Activated CD4-positive, alpha-beta memory T cell treated with anti-CD3 and anti-CD28 coated beads for 36 hours (primary cell): ENCODE measurements around the gene CEP131. TPM values are rescaled to one million over a fixed set of nuclear protein-coding genes. Genes with fewer than 3 reads are reported as not detected.

ENCODE experiments used
- CTCF ChIA-PET: fragments of 350-600 bp; sonication (Branson Sonifier 250); formaldehyde crosslinking; loops from one replicate; lab custom pipeline; 2021; ENCODE audit warnings: antibody characterized with exemption, inconsistent platforms; lab: Charles Lee
- POLR2A ChIA-PET: fragments of 350-600 bp; sonication (Branson Sonifier 250); formaldehyde crosslinking; loops from one replicate; lab custom pipeline; 2021; ENCODE audit warnings: antibody characterized with exemption; lab: Charles Lee
- DNase-seq: peaks from one replicate; pipeline ENCODE4 v3.0.0-alpha.2; 2020
- H3K27ac Mint-ChIP-seq: one replicate; pipeline ENCODE4 v1.8.0; 2021; ENCODE audit warnings: mixed read lengths
- H3K27me3 Mint-ChIP-seq: one replicate; pipeline ENCODE4 v1.8.0; 2021; ENCODE audit warnings: mixed read lengths
- H3K36me3 Mint-ChIP-seq: one replicate; pipeline ENCODE4 v1.8.0; 2021; ENCODE audit warnings: mixed read lengths
- H3K4me1 Mint-ChIP-seq: one replicate; pipeline ENCODE4 v1.8.0; 2021; ENCODE audit warnings: low read depth, mixed read lengths
- H3K4me3 Mint-ChIP-seq: one replicate; pipeline ENCODE4 v1.8.0; 2021; ENCODE audit warnings: mild to moderate bottlenecking, mixed read lengths
- H3K9me3 Mint-ChIP-seq: one replicate; pipeline ENCODE4 v1.8.0; 2021; ENCODE audit warnings: mixed read lengths
- intact Hi-C: fragments of 100-400 bp; cut with micrococcal nuclease; formaldehyde crosslinking; loops from one replicate; pipeline ENCODE4 v1.15.1; 2023
- total RNA-seq, 2 experiments: library from RNA; stranded (reverse); gene quantifications; one replicate each; pipeline ENCODE4 v1.2.3, GENCODE V29; 2021

Gene CEP131
- total RNA-seq = 10 to 100 TPM; 11.1 to 11.3 TPM

DNA sequence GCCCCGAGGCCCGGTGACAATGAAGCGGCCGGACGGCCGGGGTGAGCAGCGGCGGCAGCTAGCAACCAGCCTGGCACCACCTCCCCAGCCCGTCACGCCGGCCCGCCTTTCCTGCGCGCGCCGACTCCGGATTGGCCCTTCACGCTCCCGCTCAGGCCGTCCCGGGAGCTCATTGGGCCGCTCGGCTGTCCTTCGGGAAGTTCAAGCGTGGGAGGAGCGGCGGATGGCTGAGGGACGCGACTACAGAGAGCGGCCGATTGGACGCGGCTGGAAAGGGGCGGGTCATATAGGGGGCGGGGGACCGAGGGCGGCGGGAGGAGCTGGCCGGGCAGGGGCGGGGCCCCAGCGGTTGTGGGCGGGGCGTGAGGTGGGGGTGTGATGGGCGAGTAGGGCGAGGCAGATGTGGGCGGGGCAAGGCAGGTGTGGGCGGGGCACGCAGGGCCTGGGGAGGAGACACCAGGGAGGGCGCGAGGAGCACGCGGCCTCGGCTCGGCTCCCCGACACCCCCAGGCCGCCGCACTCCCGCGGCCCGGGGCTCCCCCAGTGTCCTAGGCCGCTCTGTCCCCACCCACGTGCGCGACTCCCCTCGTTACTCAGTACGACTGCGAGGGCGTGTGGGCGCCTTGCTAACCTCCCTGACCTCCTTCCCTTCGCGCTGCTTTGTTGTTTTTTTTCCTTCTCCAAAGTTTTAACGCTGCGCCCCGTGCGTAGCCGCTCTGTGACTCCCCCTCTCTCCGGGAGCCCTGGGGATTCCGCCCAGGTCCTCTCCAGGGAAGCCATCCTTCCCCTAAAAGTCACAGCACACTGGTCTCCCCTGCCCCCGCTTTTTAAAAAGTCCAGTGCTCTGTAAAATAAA is at the start of gene CEP131:
Gene CEP131 (minus strand): TSS at position 60 of the 856 bp plus-strand sequence. CDS start 2,909 bp downstream, outside the sequence.
- peak within 1 kb of the TSS; percentile 66 for H3K4me3 Mint-ChIP-seq
- intact Hi-C loops = loop anchor here (1.0 to 10.0 kb wide), 2 partner anchors 16 to 188 kb away; partner anchors contain the start of genes BAIAP2, NDUFAF8 and TEPSIN
- no peaks in the 10 kb centered on the region for H3K9me3 Mint-ChIP-seq
- POLR2A ChIA-PET = interaction anchor here (0.7 to 1.3 kb wide), 3 partner anchors 16 to 72 kb away, joined by 3 to 16 read pairs (median 4); partner anchors contain the start of genes NDUFAF8, SLC38A10 and TEPSIN
- H3K36me3 Mint-ChIP-seq = peaks cover 1% of the 10 kb centered on the region
- no peaks in the 10 kb centered on the region for H3K27me3 Mint-ChIP-seq
- peak; percentile 100 for DNase-seq
- H3K27ac Mint-ChIP-seq = no peak within 1 kb of the TSS
- CTCF ChIA-PET = interaction anchor here (0.8 to 1.2 kb wide), 7 partner anchors 12 to 329 kb away, joined by 3 to 6 read pairs (median 3); partner anchors contain the start of genes NDUFAF8 and TEPSIN
- peaks cover 22% of the 10 kb centered on the region for H3K4me1 Mint-ChIP-seq

DNA sequence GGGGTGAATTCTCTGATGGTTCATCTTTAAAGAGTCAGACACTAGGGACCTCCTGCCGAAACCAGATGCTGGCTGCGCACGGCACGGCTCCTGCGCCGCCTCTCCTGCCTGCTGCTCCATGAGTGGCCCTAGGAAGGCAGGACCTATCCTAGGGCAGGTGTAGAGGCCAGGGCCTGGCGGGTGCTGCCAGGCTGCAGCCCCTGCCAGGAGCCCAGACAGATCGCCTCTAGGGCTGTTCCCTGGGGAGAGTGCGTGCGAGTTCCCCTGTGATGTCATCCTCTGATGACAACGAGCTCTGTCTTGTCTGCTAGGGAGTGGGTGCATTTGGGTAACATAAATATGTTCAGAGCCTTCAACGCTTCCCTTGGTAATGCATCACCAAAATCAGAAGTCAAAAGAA is 48.5 kb upstream of the CEP131 start:
- no peaks in the 10 kb centered on the region for H3K27me3 Mint-ChIP-seq

DNA sequence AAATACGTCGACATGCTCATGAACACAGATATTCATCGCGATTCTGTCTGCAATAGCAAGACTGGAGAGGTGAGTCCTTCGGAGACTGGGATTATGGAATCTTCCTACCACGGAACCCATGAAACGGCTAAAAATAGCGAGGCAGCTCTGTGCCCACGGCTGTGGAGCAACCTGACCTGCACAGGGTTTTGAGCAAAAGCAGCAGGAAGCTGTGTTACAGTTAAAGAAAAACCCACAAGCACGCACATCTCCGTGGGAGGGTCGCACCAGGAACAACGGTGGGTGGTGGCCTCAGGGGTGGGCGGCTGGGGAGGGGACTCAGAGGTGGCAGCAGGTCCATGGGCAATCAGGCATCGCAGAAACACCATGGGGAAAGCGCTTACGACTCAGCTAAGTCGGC is 47.5 kb upstream of the CEP131 start:
- intact Hi-C loops = no loop called here
- peaks cover 3% of the 10 kb centered on the region for H3K4me1 Mint-ChIP-seq
- no peaks in the 10 kb centered on the region for H3K9me3 Mint-ChIP-seq

More for the DNA sequence above, 48.5 kb upstream of the CEP131 start:
- H3K27ac Mint-ChIP-seq = no peak overlapping the region
- CTCF ChIA-PET = no interaction called here
- no peaks in the 10 kb centered on the region for H3K9me3 Mint-ChIP-seq
- H3K36me3 Mint-ChIP-seq = peaks cover 34% of the 10 kb centered on the region
- no peak for DNase-seq
- H3K4me1 Mint-ChIP-seq = peaks cover 3% of the 10 kb centered on the region
- intact Hi-C loops = no loop called here
- POLR2A ChIA-PET = no interaction called here
- H3K4me3 Mint-ChIP-seq = no peak overlapping the region

DNA sequence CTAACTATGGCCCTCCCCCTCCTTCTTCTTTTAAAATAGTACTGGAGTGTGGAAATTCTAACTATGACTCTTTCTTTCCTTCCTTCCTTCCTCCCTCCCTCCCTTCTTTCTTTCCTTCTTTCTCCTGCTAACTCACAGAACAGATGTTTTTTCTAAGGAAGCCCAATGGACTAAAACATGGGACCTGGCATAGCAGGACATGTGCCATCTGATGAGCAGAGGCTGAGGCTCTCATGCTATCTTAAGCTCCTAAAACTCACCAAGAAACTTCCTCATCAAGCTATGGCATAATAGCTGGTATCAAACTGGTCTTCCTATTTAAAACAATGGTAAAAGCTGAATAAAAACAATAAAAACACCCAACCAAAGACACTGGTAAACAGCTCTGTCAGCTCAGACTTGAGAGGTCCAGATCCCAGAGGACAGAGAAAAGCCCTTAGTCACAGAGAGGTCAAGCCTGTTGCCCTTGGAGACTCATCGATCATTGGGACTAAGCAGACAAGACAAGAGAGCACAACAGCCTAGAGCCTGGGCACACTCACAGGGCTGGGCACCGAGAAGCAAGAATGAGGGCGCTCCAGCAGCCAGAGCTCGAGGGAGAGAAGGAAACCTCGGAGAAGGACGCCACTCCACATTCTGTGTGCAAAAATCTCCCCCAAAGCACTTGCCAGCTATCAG is 44.8 kb upstream of the CEP131 start:
- Mint-ChIP-seq H3K27ac (no peak overlapping the region), H3K9me3 (no peaks in the 10 kb centered on the region), H3K27me3 (no peaks in the 10 kb centered on the region), H3K4me3 (no peak overlapping the region), H3K36me3 (peaks cover 28% of the 10 kb centered on the region), H3K4me1 (peaks cover 3% of the 10 kb centered on the region)
- ChIA-PET POLR2A (no interaction called here), CTCF (interaction anchor here (1.1 kb wide), 1 partner anchor 17 kb away, joined by 3 read pairs; no protein-coding TSS in a partner anchor)
- no peak for DNase-seq
- intact Hi-C loops = no loop called here

More for the DNA sequence above, 47.5 kb upstream of the CEP131 start:
- Mint-ChIP-seq H3K4me3 (no peak overlapping the region), H3K27me3 (no peaks in the 10 kb centered on the region), H3K27ac (no peak overlapping the region), H3K36me3 (peaks cover 37% of the 10 kb centered on the region)
- CTCF ChIA-PET = no interaction called here
- DNase-seq = no peak
- POLR2A ChIA-PET = no interaction called here

GRCh38 chr17:81265576-81265975 is 42.8 kb upstream of the CEP131 start:
- POLR2A ChIA-PET = interaction anchor here (0.6 kb wide), 1 partner anchor 320 kb away, joined by 4 read pairs; no protein-coding TSS in a partner anchor

DNA sequence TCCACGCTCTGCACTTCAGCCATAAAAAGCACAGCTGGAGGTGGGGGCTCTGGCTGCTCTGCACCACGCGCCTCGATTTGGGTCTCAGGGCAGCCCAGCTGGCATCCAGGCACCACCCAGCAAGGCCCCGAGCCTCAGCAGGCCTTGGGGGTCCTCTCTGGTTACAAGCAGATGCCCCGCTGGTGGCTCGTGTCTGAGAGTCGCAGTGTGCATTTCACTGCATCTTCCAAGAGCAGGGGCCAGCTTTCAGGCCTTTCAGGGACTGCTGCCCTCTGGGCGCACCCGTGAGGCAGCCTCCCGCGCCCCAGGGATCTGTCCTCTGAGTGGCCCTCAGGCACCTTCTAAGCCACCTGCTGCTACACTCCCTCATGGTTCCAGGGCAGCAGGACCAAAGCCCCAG is 41.9 kb upstream of the CEP131 start:
- no peaks in the 10 kb centered on the region for H3K27me3 Mint-ChIP-seq
- H3K4me3 Mint-ChIP-seq = no peak overlapping the region
- DNase-seq = no peak
- peaks cover 3% of the 10 kb centered on the region for H3K4me1 Mint-ChIP-seq
- intact Hi-C loops = no loop called here
- H3K9me3 Mint-ChIP-seq = no peaks in the 10 kb centered on the region
- H3K27ac Mint-ChIP-seq = no peak overlapping the region
- ChIA-PET CTCF (no interaction called here), POLR2A (no interaction called here)
- peaks cover 24% of the 10 kb centered on the region for H3K36me3 Mint-ChIP-seq

More at GRCh38 chr17:81265576-81265975, 42.8 kb upstream of the CEP131 start:
- intact Hi-C loops = no loop called here
- Mint-ChIP-seq H3K9me3 (no peaks in the 10 kb centered on the region), H3K4me1 (peaks cover 3% of the 10 kb centered on the region), H3K27me3 (no peaks in the 10 kb centered on the region), H3K36me3 (peaks cover 28% of the 10 kb centered on the region), H3K4me3 (no peak overlapping the region), H3K27ac (no peak overlapping the region)
- CTCF ChIA-PET = no interaction called here
- DNase-seq = no peak

GRCh38 chr17:81263371-81264181 is 40.8 kb upstream of the CEP131 start:
- H3K27ac Mint-ChIP-seq = no peak overlapping the region
- peaks cover 3% of the 10 kb centered on the region for H3K4me1 Mint-ChIP-seq
- ChIA-PET CTCF (no interaction called here), POLR2A (no interaction called here)
- intact Hi-C loops = no loop called here
- no peak for DNase-seq
- no peak overlapping the region for H3K4me3 Mint-ChIP-seq
- H3K9me3 Mint-ChIP-seq = no peaks in the 10 kb centered on the region
- H3K36me3 Mint-ChIP-seq = peaks cover 17% of the 10 kb centered on the region
- H3K27me3 Mint-ChIP-seq = no peaks in the 10 kb centered on the region

- no peak overlapping the region for H3K4me3 Mint-ChIP-seq
- no peak overlapping the region for H3K27ac Mint-ChIP-seq
- ChIA-PET CTCF (interaction anchor here (1.0 to 1.8 kb wide), 2 partner anchors 30 to 223 kb away, joined by 3 to 4 read pairs; no protein-coding TSS in a partner anchor), POLR2A (no interaction called here)
- DNase-seq = no peak
- H3K27me3 Mint-ChIP-seq = no peaks in the 10 kb centered on the region
- H3K36me3 Mint-ChIP-seq = peaks cover 16% of the 10 kb centered on the region
- no peaks in the 10 kb centered on the region for H3K4me1 Mint-ChIP-seq
- intact Hi-C loops = no loop called here
- no peaks in the 10 kb centered on the region for H3K9me3 Mint-ChIP-seq
Observed at GRCh38 chr17:81261582-81262336, 39.0 kb upstream of the CEP131 start.

GRCh38 chr17:81261096-81261495 is 38.3 kb upstream of the CEP131 start:
- no peaks in the 10 kb centered on the region for H3K9me3 Mint-ChIP-seq
- intact Hi-C loops = no loop called here

GRCh38 chr17:81260641-81261040 is 37.9 kb upstream of the CEP131 start:
- no peak overlapping the region for H3K4me3 Mint-ChIP-seq
- H3K36me3 Mint-ChIP-seq = peaks cover 11% of the 10 kb centered on the region
- intact Hi-C loops = no loop called here
- H3K27me3 Mint-ChIP-seq = no peaks in the 10 kb centered on the region
- no peaks in the 10 kb centered on the region for H3K4me1 Mint-ChIP-seq
- no peaks in the 10 kb centered on the region for H3K9me3 Mint-ChIP-seq
- DNase-seq = no peak
- ChIA-PET CTCF (interaction anchor here (1.8 kb wide), 1 partner anchor 31 kb away, joined by 4 read pairs; no protein-coding TSS in a partner anchor), POLR2A (no interaction called here)
- no peak overlapping the region for H3K27ac Mint-ChIP-seq

More at GRCh38 chr17:81261096-81261495, 38.3 kb upstream of the CEP131 start:
- Mint-ChIP-seq H3K4me1 (no peaks in the 10 kb centered on the region), H3K36me3 (peaks cover 16% of the 10 kb centered on the region), H3K27ac (no peak overlapping the region), H3K4me3 (no peak overlapping the region), H3K27me3 (no peaks in the 10 kb centered on the region)
- POLR2A ChIA-PET = no interaction called here
- CTCF ChIA-PET = interaction anchor here (1.8 kb wide), 1 partner anchor 31 kb away, joined by 4 read pairs; no protein-coding TSS in a partner anchor
- DNase-seq = no peak

GRCh38 chr17:81260171-81260570 is 37.4 kb upstream of the CEP131 start:
- Mint-ChIP-seq H3K4me3 (no peak overlapping the region), H3K27ac (no peak overlapping the region), H3K27me3 (no peaks in the 10 kb centered on the region), H3K36me3 (peaks cover 8% of the 10 kb centered on the region), H3K4me1 (no peaks in the 10 kb centered on the region), H3K9me3 (no peaks in the 10 kb centered on the region)
- intact Hi-C loops = no loop called here
- ChIA-PET CTCF (interaction anchor here (1.8 kb wide), 1 partner anchor 32 kb away, joined by 4 read pairs; no protein-coding TSS in a partner anchor), POLR2A (no interaction called here)
- DNase-seq = no peak
